GM10266 (cell line): ENCODE data around the gene TRIM17.

Experiments
- DNase-seq: peaks from one replicate; pipeline ENCODE4 v3.0.0; 2012; ENCODE audit errors: extremely low spot score
- TF ChIP-seq, protein P1 (sequence below): IDR thresholded peaks from 2 replicates; pipeline ENCODE4 v1.5.1; 2012; ENCODE audit warnings: mild to moderate bottlenecking, low read depth; ENCODE audit not compliant: control insufficient read depth, insufficient read depth; ENCODE audit errors: missing control alignments

TRIM17 gene, protein sequence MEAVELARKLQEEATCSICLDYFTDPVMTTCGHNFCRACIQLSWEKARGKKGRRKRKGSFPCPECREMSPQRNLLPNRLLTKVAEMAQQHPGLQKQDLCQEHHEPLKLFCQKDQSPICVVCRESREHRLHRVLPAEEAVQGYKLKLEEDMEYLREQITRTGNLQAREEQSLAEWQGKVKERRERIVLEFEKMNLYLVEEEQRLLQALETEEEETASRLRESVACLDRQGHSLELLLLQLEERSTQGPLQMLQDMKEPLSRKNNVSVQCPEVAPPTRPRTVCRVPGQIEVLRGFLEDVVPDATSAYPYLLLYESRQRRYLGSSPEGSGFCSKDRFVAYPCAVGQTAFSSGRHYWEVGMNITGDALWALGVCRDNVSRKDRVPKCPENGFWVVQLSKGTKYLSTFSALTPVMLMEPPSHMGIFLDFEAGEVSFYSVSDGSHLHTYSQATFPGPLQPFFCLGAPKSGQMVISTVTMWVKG

DNA sequence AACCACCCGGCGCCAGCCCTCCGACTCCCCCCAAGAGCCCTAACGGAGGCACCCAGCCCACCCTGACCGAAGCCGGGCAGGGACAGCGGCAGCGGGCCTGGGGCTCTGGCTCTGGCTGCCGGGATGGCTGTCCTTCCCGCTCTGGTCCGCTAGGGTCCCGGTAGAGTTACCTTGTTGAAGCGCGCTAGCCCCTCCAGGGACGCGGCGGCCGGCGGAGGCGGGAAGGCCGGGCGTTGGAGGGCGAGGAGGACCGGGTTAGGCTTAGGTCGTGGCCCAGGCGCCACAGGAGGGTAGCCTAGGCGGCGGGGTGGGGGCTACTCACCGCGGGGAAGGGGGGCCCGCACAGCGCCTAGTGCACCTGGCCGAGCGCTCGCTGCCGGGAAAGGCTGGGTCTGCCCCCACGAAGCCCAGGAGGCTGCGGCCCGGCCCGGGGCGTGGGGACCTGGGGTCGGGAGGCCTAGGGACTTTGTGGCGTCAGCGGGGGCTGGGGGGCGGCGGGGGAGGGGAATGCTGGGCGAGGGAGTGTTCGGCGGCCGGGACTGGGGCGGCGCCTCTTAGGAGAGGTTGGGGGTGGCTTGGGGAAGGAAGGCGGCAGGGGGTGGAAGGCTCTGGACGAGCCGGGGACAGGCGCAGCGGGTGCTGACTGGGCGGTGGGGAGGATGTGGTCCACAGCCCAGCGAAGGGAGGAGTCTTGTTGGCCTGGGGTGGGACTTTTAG lies at the start of gene TRIM17:
Gene TRIM17 (minus strand): TSS at position 645 of the 717 bp plus-strand sequence. CDS start 1,789 bp downstream, outside the sequence.
- TF ChIP-seq, protein P1, sequence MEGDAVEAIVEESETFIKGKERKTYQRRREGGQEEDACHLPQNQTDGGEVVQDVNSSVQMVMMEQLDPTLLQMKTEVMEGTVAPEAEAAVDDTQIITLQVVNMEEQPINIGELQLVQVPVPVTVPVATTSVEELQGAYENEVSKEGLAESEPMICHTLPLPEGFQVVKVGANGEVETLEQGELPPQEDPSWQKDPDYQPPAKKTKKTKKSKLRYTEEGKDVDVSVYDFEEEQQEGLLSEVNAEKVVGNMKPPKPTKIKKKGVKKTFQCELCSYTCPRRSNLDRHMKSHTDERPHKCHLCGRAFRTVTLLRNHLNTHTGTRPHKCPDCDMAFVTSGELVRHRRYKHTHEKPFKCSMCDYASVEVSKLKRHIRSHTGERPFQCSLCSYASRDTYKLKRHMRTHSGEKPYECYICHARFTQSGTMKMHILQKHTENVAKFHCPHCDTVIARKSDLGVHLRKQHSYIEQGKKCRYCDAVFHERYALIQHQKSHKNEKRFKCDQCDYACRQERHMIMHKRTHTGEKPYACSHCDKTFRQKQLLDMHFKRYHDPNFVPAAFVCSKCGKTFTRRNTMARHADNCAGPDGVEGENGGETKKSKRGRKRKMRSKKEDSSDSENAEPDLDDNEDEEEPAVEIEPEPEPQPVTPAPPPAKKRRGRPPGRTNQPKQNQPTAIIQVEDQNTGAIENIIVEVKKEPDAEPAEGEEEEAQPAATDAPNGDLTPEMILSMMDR = peak; percentile 18

DNA sequence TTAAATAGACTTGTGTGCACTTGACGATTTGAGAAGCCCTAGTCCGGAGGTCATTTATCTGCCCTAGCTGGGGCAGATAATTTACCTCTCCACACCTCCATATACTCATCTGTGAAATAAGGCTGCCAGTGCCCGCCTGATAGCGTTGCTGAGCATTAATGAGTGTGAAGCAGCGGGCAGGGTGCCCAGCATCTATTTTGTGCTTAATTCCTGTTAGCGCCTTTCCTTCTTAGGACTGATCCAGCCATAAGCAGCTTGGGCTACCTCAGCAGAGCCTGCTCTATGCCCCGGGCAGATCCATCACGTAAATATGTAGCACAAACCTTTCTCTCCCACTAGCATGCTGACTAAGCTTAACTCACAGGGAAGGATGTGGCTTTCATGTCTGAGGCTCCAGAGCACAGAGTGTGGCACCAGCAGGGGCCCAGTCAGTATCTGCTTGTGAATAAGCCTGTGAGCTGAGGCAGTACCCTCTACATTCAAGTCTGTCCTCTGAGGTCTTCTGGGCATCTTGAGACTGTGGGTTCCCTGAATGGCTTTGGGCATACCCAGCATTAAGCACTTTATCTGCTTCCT lies 49.0 kb upstream of the TRIM17 start:
- no peak for DNase-seq
- TF ChIP-seq, protein P1 = no peak

More for the DNA sequence above, at the start of gene TRIM17:
- peak; percentile 57 for DNase-seq

DNA sequence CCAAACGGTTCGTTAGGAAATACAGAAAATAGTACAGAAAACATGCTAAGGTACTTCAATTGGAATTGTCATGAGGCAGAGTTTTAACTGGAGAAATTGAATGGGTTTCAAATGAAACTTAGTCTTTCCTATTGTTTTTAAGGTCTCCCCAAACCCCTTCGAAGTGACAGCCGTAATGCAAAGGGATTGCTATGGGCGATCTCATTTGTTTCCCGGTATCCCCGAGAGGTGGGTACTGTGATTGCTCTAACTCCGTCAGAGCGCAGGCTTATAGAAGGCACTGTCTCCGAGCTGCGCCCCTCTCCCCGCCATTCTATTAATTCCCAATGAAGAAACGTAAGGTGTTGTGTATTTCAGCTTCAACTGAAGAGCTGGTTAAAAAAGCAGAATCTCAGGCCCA lies 48.5 kb upstream of the TRIM17 start:
- TF ChIP-seq, protein P1 = no peak
- no peak for DNase-seq

DNA sequence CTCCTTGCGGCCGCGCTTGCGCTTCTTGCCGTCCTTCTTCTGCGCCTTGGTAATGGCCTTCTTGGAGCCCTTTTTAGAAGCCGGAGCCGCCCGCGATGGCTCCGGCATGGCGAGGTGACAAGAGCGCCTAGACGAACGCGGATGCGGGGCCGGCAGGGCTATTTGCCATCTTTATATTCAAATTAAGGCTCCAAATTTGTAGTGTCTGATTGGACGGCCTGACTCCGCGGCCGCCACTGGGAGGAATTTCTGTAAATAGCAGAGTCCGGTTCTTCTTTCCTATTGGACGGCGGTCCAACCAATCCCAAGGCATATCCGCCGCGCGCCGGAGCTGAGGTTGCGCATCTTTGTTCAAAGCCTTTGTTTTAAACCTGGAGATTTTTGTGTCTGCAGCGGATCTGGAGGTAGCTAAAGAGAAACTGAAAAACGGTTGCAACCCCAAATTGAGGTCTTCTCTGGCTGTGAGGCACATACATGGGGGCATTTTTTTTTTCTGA lies 47.9 kb upstream of the TRIM17 start:
- peak; percentile 88 for DNase-seq
- TF ChIP-seq, protein P1 = no peak

DNA sequence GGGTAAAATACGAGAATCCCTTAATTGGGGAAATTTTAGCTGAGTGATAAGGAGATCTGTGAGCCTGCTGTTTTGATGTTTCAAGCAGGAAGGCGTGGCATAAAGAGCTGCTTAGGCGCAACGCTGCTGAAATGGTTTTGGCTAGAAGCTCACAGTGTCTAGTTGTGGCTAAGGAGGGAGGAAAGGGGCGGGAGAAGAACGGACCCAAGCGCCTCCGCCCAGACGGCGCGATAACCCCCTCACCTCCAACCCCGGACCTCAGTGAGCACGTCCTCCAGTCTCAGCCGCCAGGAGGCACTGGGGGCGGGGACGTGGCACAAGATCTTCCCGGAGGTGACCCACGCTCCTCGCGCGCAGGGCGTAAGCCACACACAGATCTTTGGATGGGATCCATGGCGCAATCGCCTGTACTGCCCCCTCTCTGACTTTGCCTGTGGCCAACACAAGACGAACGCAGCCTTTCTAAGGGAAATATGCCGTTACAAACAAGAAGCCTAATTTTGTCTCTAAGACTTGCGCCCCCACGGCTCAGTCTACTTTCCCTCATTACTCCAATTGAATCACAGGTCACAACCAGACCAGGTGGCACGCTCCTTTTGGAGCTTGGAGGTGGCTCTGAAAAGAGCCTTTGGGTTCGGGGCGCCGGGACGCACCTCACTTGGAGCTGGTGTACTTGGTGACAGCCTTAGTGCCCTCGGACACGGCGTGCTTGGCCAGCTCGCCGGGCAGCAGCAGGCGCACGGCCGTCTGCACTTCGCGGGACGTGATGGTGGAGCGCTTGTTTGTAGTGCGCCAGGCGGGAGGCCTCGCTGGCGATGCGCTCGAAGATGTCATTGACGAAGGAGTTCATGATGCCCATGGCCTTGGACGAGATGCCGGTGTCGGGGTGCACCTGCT lies 47.1 kb upstream of the TRIM17 start:
- peak; percentile 61 for DNase-seq
- TF ChIP-seq, protein P1 = peak; percentile 33

DNA sequence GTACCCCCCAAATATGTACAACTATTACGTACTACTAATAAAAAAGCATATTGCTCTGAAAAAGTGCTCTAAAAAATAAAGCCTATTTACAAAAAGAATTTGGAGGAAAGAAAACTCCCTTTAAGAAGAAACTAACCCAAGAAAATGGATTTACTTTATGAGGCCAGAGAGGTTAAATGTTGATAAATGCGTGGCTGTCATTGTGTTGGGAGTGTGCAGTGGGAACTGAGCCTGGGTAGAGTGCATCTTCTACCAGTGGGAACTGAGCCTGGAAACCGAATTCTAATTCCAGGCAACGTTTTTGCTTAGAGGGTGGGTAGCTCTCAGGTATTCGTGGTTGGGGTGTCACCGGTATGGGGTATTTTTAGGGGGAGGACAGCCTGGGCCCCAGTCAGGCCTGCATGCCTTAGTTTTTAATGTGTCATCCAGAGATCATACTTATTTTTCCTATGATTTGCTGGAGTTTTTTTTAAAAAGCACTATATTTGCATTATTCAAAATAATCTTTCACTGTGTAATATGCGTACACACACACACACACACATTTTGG lies 46.4 kb upstream of the TRIM17 start:
- TF ChIP-seq, protein P1 = no peak
- DNase-seq = no peak
